Dedifferentiated amniotic fluid mesenchymal stem cell (primary cell): ENCODE measurements around the gene SIPA1.
"Not testable (repeated sequence)": the region's sequence is repeated elsewhere in the genome, so short reads cannot be mapped to it uniquely, and the experiment has no call there.

Experiments used
- DNase-seq: peaks from one replicate; pipeline ENCODE4 v3.0.0-alpha.2; 2016; ENCODE audit errors: extremely low spot score

Gene SIPA1

DNA sequence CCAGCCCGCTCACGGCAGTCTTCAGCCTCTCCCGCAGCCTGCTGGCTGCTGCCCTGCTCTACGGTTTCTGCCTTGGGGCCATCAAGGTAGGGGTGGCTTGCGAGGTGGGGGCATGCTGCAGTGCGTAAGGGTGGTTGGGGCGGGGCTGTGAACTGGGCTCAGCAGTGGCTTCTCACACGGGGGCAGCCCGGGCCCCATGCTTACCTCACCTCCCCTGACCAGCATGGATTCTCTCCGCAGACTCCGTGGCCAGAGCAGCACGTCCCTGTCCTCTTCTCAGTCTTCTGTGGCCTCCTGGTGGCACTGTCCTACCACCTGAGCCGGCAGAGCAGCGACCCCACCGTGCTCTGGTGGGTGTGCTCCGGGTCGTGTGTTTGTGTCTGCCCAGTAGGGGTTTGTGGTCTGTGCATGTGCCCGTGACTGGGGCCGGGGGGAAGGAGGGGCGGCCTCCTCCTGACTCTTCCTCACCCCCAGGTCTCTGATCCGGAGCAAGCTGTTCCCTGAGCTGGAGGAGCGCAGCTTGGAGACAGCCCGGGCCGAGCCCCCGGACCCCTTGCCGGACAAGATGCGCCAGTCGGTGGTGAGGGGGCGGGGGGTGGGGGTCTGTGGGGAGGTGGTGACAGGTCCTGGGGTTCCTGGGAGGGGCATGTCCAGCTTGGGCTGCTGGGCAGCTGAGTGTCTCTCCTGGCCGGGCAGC, 12.8 kb upstream of the SIPA1 start:
- DNase-seq, result no peak

DNA sequence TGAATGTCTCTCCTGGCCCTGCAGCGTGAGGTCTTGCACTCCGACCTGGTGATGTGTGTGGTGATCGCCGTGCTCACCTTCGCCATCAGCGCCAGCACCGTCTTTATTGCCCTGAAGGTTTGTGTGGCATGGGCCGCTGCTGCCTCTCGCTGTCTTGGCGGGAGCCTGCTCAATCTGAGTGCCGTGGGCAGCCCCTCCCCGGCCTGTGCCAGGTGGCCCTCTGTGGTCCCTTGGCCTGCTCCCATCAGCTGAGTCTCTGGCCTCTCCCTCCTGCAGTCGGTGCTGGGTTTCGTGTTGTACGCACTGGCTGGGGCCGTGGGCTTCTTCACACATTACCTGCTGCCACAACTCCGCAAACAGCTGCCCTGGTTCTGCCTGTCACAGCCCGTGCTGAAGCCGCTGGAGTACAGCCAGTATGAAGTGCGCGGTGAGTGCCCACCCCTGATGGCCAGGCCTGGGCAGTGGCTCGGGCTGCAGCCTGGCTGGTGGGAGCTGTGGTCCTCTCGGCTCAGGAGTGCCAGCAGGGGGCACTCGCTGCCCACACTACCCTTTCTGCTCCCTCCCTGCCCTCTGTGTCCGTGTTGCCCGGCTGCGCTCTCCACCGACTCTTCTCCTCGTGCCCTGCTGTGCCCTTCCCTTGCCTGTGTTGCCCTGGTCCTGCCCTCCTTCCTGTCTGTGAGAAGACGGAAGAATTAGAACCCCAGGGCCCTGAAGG, 12.1 kb upstream of the SIPA1 start:
- no peak for DNase-seq

DNA sequence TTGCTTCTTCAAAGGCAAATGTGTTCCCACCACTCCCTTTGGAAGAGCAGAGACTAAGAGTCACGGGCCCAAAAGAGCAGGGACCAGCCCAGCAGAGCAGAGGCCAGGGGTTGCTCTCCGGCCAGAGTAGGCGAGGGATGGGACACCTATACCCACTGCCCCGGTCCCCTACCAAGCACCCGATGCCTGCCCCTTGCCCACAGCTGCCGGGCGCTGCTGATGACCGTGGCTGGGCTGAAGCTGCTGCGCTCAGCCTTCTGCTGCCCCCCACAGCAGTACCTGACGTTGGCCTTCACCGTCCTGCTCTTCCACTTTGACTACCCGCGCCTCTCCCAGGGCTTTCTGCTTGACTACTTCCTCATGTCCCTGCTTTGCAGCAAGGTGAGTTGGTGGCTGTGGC, 10.7 kb upstream of the SIPA1 start:
- no peak for DNase-seq

DNA sequence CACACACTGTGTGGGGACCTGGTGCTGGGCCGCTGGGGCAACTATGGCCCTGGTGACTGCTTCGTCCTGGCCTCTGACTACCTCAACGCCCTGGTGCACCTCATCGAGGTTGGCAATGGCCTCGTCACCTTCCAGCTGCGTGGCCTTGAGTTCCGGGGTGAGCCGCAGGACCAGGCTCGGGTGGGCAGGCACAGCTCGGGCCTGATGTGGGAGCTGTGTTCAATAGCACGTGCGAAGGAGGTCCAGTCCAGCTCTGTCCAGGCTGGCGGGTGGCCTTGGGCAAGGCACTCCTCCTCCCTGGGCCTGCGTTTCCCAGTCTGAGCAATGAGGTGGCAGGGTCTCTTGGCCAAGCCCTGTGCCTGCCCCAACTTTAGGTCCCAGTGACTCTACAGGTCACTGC, 8.3 kb upstream of the SIPA1 start:
- DNase-seq, result no peak

DNA sequence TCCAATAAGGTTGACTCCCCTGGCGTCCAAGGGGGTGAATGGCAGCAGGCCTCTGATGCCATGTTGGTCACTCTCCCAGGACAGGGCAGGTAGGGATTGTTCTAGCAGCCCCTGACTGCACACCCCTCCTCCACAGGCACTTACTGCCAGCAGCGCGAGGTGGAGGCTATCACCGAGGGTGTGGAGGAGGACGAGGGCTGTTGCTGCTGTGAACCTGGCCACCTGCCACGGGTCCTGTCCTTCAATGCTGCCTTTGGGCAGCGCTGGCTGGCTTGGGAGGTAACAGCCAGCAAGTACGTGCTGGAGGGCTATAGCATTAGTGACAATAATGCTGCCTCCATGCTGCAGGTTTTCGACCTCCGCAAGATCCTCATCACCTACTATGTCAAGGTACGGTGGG, 7.7 kb upstream of the SIPA1 start:
- no peak for DNase-seq

DNA sequence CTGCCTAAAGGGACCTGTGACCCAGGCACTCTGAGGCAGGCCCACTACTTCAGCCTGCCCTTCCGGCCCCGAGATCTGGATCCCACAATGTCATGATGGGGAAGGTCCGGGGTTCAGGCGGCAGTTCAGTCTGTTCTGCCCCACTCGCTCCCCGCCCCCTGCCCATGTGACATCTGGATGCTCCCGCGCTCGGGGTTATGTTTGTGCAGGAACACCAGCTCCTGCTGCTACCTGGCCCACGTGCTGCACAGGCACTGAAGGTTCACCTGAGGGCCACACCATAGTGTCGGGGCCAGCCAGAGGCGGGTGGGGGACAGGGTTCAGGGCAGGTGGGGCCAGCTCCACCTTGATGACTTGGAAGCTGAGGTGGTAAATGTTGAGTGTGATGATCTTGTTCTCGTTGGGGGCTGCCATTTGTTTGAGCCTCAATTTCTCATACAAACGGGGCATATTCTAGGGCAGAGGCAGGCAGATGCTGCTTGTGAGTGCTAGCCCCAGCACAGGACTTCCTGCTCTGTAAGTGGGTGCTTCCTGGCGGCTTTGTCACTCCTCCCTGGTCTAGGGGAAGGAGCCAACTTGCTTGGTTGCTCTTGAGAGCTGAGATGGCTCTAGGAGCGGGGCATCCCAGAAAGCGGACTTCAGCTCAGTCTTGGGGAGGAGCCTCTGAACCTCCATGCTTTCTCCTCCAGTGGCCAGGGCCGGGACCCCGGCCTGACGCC, 4.4 kb upstream of the SIPA1 start:
- no peak for DNase-seq

DNA sequence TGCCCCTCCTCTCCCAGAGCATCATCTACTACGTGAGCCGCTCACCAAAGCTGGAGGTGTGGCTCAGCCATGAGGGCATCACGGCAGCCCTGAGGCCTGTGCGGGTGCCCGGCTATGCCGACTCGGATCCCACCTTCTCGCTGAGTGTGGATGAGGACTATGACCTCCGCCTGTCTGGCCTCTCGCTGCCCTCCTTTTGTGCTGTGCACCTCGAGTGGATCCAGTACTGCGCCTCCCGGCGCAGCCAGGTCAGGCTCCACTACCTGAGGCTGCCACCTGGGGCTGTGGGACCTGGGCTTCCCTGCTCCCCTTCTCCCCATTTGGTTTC, 3.8 kb upstream of the SIPA1 start:
- no peak for DNase-seq

DNA sequence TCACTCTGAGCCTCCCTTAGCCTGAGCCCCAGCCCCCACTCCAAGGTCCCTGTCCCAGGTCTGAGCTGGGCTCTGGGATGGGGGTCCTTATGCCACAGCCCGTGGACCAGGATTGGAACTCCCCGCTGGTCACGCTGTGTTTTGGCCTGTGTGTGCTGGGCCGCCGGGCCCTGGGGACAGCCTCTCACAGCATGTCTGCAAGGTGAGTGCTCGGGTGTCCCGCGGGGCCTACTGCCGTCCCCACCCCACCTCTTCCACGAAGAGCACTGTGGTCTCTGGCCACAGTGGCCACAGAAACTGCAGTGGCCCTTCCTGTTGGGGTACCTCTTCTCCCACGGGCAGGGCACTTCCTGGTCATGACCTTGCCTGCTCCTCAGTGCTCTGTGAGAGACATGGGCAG, 3.5 kb upstream of the SIPA1 start:
- no peak for DNase-seq

DNA sequence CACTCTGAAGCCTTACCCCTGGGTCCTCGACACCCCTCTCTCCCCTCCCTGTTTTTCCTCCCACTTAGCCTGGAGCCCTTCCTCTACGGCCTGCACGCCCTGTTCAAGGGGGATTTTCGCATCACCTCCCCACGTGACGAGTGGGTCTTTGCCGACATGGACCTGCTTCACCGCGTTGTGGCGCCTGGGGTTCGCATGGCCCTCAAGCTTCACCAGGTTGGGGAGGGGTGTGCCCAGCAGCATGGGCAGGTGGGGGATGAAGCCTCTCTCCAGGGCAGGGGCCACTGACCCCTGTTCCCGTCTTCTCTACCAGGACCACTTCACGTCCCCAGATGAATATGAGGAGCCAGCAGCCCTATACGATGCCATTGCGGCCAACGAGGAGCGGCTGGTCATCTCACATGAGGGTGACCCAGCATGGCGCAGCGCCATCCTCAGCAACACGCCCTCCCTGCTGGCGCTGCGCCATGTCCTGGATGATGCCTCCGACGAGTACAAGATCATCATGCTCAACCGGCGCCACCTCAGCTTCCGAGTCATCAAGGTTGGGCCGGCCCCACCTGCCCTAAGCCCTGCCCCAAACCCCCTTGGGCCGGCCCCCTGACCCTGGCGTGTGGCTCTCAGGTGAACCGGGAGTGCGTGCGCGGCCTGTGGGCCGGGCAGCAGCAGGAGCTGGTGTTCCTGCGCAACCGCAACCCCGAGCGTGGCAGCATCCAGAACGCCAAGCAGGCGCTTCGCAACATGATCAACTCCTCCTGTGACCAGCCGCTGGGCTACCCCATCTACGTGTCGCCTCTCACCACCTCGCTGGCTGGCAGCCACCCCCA, 2.8 kb upstream of the SIPA1 start:
- no peak for DNase-seq

DNA sequence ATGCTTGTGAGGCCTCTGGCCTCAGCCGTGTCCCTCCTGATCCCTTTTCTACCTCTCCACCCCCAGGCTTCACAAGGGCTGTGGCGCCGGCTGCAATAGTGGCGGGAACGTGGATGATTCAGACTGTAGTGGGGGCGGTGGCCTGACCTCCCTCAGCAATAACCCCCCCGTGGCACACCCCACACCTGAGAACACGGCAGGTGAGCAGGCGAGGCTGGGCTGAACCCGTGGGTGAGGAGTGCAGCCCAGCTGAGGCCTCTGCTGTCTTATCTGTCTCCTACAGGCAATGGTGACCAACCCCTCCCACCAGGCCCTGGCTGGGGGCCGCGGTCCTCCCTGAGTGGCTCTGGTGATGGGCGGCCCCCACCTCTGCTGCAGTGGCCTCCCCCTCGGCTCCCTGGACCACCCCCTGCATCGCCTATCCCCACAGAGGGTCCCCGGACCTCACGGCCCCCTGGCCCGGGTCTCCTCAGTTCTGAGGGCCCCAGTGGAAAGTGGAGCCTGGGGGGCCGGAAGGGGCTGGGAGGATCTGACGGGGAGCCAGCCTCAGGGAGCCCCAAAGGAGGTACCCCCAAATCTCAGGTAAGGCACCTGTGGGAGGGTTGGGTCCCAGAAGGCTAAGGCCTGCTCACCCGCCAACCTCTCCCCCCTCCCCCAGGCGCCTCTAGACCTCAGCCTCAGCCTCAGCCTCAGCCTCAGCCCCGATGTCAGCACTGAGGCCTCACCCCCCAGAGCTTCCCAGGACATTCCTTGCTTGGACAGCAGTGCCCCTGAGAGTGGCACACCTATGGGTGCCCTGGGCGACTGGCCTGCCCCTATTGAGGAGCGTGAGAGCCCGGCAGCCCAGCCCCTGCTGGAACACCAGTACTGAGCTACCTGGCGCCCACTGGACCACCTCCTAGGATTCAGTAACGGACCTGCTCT, 1.5 kb upstream of the SIPA1 start:
- no peak for DNase-seq

DNA sequence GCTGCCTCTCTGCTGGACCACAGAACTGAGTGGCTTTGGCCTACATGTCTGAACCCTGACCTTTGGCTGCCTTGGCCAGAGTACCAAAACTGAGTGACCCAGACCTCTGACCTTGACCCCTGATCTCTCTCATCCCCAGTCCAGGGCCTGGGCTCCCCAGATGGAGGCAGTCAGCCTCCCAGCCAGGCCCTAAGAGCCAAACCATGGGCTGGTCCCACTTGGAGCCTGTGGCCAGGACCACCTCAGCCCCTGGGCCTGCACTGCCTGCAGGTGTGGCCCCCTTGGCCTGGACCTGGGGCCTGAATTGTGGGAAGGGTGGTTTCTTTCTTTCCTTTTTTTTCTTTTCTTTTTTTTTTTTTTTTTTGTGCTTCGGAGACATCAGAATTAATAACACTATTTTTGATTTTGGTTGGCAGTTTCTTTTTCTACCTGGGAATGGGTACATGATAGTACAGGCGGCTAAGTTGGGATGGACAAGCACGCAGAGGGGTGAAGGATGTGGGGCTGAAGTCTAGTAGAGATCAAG, 806 bp upstream of the SIPA1 start:
- DNase-seq, result no peak

DNA sequence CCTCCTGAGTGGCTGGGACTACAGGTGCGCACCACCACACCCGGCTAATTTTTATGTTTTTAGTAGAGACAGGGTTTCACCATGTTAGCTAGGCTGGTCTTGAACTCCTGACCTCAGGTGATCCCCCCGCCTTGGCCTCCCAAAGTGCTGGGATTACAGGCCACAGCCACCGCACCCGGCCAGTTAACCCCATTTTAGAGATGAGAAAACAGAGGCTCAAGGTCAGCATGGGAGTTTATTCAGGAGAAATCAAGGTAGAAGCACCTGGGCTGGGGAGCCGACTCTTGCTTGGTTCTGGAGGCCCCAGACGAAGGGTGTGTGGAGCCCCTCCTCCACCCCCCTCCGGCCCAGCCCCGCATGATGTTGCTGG, 1.3 kb downstream of the SIPA1 start:
- DNase-seq, result not testable (repeated sequence)

DNA sequence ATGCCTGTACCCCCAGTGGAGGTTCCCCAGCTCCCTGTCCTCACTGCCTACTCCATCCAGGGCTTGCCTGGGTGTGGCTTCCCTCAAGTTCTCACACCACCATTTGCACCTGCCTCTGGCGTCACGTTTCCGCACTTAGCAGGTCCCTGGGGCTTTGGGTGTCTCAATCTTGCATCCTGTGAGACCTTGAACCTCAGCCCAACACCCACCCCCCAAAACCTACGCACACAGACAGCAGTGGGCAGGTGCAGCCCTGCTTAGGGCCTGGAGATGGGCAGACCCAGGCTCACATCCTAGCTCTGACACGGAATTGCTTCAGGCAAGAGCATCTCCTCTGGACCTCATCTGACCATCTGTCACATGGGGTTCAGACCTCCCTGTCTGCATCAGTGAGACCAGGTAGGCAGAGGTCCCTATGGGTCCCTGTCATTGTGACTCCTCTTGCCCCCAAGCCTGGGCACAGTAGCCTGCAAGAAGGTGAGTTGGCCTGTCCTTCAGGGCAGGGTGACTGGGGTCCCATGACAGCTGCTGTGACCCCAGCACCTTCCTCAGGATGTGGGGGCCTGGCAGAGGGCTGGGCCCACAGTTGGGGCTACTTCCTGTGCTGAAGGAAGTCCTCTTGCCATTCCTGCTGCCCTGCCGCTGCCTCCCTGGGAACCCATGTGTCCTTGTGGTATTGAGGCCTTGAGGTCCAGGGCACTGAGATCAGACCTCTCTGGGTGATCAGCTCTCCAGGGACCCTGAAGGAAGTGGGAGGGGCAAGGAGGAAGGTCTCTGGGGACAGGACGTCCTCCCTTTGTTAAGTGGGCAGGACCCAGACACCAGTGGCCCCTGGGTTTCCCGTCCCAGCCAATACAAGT, 2.0 kb downstream of the SIPA1 start:
- no peak for DNase-seq

DNA sequence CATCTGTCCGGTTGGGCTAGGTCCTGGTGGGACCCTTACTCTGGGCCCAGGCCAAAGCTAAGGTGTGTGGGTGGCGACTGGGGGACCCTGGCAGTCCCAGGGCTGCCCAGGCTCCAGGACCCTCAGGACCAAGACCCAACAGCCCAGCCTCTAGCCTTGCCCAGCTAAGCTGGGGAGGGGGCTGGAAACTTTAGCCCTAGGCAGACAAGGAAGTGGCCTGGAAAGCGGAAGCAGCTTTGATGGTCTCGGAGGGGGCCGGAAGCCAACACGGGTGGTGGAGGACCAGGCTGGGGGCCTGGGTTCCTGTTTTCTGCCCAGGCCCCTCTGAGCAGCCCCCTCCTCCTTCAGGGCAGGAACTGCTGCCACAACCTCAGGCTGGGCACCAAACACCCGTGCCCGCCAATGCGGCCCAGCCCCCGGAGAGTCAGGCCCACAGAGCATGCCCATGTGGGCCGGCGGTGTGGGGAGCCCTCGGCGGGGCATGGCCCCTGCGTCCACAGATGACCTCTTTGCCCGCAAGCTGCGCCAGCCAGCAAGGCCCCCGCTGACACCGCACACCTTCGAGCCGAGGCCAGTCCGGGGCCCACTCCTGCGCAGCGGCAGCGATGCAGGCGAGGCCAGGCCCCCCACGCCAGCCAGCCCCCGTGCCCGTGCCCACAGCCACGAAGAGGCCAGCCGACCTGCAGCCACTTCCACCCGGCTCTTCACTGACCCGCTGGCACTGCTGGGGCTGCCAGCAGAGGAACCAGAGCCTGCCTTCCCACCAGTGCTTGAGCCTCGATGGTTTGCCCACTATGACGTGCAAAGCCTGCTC, 2.8 kb downstream of the SIPA1 start:
- DNase-seq, result no peak

DNA sequence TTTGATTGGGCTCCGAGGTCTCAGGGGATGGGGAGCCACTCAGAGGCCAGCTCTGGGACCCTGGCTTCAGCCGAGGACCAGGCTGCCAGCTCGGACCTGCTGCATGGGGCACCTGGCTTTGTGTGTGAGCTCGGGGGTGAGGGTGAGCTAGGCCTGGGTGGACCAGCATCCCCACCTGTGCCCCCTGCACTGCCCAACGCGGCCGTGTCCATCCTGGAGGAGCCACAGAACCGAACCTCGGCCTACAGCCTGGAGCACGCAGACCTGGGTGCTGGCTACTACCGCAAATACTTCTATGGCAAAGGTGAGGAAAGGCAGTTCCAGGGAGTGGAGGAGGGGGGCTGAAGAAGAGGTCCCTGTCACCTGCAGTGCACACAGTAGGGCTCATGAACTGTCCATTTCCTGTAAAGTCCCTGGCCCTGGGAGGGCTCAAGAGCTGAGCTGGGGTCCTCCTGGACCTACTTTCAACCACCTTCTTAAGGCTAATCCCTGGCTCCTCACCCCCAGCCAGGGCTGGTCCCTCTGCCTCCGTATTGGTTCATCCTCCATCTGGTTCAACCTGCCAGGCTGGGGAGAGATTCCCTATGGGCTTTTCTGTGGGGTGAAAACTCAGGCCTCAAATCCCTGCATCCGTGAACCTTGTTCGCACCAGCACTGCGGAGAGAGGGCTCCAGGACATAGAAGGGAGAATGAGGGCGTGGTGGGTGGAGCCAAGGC, 3.6 kb downstream of the SIPA1 start:
- no peak for DNase-seq

DNA sequence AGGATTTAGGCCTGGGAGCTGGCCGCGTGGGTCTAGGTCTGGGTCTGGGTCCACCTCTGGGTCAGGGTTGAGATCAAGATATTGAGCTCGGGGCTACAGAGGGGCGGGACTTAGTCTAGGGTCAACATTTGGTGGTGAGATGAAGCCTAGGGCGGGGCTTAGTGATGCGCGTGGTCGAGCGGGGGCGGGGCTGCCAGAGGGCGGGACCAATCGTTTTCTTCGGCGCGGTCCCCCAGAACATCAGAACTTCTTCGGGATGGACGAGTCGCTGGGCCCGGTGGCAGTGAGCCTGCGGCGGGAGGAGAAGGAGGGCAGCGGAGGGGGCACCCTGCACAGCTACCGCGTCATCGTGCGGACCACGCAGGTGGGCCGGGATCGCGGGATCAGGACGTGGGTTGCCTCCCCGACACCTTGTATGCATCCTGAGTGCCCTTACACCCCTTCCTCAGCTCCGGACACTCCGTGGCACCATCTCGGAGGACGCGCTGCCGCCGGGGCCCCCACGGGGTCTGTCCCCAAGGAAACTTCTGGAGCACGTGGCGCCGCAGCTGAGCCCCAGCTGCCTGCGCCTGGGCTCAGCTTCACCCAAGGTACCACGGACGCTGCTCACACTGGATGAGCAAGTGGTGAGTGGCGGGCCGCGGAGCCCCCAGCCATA, 4.2 kb downstream of the SIPA1 start:
- DNase-seq, result no peak

DNA sequence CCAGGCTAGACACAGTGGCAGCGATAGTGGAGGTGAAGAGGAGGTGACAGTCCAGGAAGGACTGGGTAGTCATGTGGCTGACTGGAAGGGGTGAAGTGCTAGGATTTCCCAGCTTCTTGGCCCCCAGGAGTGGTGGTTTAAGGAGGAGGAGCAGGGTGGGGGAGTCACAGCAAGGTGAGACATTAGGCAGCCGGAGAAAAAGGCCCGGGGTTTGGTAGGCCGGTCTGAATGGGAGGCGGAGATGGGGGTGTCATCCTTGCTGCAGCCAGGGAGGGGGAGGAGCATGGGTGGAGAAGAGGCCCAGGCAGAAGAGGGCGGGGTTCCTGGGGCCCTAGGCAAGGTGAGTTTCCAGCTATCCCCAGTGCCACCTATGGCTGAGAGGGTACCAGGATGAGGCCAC, 6.1 kb downstream of the SIPA1 start:
- no peak for DNase-seq

DNA sequence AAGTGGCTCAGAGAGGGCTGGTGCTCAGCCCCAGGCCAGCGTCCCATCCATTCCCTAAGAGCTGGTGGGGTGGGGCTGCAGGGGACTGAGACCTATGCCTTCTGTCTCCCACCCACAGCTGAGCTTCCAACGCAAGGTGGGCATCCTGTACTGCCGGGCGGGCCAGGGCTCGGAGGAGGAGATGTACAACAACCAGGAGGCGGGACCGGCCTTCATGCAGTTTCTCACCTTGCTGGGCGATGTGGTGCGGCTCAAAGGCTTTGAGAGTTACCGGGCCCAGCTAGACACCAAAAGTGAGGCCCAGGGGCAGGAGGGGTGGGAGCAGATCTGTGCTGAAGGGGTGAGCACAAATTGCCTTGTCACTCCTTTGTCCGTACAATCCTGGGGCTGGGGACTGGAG, 6.9 kb downstream of the SIPA1 start:
- no peak for DNase-seq
